GM18909 (cell line): ENCODE measurements around the gene GRK3.
"Not testable (repeated sequence)": the region's sequence is repeated elsewhere in the genome, so short reads cannot be mapped to it uniquely, and the experiment has no call there.

ENCODE experiments used
- ATAC-seq: cut with Tn5 transposase; IDR thresholded peaks from one replicate; pipeline ENCODE4 v1.9.1; 2021; ENCODE audit warnings: mild to moderate bottlenecking; ENCODE audit not compliant: unreplicated experiment, poor library complexity

Gene GRK3

DNA sequence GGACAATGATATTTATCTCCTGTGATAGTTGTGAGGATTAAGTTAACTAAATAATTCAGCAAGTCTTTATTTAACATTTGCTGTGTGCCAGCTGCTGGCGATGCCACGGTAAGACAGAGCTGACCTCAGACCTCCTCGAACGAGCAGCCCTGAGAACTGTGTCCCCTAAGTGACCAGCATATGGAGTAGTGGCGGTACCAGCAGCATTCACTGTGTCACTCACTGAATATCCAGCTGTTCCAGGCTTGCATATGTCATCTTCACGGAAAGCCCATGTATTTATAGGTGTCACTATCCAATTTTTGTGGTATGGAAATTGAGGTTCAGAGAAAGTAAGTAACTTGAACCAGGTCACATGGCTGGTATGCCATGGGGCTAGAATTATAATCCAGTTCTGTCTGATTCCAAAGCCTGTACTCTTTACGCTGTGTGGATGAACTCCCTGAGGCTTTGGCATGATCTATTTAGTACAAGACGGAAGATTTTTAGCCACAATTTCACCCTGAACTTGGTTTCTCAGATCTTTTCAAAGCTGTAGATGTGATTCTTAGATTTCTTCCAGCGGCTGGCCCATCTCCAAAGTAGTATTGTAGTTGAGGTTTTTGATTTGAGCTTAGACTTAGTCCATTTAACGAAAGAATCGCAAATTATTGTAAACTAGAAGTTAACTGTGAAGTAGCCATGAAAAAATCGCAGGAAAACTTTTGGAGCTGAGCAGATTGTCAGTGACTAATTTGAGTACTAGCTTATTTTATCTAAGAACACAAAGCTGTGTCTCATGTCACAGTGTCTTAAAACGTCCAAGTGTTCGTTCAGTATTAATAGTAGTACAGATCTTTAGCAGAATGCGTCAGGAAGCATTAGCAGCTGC is 128.2 kb downstream of the GRK3 start:
- no peak for ATAC-seq

DNA sequence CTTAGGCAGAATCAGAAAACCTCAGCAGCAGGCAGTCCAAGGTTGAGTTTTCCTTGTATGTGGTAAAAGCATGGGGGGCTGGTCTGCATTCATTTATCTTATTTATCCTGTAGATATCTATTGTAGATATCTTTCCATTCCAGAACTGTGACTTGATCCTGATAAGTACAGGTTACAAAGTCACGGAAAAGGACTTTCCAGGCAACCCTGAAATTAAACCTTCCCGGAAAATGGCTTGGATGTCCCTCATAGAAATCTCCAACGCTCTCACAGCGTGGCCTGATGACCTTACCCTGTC is 128.7 kb downstream of the GRK3 start:
- no peak for ATAC-seq

DNA sequence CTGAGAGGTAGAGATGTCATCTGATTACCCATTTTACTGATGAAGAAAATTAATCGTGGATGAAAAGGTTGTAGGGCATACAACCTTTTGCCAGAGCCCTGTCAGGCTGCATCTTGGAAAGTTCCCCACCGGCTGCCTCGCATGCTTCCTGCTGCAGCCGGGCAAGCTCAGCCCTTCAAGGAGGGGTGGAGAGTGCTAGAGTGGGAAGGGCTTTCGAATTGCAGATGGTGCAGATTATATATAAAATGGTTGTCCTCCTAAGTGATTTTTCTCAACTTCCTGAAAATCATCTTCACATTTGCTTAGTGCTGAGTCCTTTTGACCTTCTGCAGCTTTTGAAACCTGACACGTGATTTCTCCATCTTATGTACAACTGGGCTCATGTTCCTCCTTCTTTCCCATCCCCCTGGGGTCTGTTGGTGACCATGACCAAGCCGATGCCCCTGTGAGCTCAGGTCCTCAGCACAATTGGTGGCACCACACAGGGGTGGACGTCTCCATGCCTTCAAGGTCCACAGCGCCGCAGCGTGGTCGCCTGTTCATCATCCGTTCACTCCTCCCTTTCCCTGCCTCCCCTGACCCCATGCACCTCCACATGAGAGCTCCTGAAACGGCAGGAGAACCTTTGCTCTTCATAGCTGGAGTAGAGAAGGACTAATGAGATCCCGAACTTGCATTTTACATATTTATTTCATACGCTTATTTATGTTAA is 129.9 kb downstream of the GRK3 start:
- no peak for ATAC-seq

DNA sequence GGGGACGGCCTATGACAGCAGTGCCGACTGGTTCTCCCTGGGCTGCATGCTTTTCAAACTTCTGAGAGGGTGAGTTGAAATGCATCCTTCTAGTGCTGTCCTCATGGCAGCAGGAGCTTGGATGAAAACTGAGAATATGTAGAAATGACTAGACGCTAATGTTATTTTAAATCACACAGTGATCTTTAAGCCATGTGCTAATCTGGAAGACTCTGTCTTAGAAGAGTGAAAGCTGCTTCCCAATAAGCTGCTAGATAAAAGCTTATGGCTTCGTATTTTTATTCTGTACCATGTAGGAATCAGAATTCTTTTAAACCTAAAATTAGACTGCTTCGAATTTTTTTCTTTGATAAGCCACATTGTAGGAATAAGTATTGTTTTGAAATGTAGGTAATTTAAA is 130.7 kb downstream of the GRK3 start:
- no peak for ATAC-seq

DNA sequence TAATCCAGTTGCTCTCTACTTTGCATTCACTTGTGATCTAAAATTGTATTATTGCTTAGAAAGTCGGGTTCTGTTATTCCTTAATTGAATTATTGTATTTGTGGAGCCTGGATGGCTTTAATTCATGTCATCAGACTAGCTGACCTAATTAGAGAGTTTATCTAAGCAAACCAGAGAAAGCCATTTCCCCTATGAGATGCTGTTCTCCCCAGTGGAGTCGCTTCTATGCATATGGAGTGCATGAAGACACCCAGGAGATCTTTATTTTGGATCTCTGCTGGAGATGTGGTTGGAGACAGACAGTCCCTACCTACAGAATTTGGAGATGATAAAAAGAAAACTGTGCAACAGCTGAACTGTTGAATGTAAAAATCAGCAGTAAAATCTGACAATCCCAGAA is 132.3 kb downstream of the GRK3 start:
- no peak for ATAC-seq

DNA sequence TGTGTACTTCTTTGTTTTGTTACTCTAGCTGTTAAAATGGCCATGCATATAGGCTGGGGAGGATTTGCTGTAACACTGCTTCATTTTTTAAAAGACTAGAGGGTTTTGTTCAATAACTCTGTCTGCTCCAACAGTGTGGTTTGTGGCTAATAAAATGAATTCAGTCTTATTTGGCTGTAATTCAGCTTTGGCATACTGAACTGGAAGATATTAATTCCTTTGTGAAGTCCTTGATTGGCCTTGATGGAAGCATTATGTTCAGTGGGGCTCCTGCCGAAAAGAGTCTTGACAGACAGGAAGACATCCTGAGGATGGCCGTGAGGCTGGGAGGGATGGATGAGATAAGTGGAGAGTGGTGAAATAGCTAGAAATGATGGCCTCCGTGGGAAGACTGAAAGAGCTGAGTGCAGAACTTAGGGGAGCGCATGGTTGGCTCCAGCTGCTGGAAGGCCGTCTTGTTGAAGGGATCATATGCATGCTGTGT is 132.7 kb downstream of the GRK3 start:
- no peak for ATAC-seq

DNA sequence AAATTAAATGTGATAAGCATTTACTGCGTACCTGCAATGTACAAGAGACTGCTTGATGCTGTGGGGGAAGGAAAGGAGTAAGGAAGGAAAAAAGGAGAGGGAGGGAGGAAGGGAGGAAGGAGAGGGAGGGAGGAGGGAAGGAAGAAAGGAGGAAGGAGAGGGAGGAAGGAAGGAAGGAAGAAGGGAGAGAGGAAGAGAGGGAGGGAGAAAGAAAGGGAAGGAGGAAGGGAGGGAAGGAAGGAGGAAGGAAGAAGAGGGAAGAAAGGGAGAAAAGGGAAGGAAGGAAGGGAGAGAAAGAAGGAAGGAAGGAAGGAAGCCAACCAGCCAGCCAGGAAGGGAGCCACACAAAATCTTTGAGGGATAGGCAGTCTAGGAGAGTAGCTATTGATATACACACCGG is 133.5 kb downstream of the GRK3 start:
- ATAC-seq: no peak

DNA sequence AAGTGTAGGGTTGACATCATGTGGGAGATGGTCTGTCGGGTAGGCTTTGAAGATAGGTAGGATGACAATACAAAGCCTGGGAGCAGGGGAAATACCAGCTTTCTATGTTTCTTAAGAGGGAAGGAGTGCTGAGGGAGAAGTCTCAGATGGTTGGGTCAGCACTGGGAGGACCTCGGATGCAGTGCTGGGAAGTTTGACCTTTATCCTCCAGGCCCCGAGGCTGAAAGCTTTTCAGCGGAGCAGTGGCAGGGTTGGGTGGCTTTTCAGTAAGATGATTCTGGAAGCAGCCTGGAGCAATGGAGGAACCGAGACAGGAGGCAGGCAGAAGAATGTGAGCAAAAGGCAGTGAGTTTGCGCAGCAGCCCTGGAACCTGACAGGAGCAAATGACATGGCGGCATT is 134.0 kb downstream of the GRK3 start:
- no peak for ATAC-seq

DNA sequence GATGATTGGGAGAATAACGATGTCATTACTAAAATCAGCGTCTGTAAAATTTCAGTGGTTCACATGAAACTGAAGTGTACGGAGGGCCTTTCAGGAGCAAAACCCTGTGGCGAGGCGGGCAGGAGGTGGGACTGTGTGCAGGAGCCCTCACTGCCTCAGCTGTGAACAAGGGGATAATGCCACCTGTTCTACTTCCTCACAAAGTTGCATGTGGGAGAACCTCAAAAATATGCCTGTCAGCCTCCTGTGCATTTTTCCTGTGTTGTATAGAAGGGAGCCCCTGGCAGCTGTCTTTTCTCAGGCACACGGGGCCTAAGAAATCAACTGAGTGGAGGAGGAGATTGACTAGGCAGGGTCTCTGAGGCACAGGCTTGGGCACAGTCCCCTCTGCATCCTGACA is 134.5 kb downstream of the GRK3 start:
- ATAC-seq: no peak

DNA sequence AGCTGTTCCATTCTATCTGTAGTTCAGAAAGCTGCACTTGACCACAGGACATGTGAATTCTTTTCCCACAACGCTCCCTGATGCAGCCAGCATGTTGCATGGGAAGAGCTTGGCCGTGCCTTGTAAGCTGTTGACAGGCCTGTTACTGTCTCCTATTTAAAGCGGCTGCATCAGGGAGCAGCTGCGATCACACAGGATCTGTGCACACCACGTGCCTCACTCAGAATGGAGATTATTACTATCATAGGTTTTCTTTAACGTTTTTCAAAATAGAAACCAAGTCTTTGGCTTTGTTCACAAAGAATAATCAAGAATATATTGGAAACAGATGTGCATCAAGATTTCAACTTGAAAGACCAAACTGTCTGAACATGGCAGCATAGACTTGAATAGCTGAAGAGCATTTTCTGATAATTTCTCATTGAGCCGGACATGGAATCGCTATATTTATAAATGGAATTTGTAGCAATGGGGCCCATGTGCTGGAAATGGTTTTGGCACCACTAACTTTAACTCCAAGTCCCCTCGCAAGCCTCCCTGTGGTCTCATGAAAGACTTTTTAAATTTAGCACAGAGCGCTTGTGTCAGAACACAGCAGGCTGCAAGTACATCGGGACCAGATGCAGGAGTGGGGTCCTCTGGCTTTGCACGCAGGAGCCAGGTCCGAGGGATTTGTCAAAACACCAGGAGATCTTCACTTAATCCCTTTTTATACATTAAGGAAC is 136.7 kb downstream of the GRK3 start:
- no peak for ATAC-seq

DNA sequence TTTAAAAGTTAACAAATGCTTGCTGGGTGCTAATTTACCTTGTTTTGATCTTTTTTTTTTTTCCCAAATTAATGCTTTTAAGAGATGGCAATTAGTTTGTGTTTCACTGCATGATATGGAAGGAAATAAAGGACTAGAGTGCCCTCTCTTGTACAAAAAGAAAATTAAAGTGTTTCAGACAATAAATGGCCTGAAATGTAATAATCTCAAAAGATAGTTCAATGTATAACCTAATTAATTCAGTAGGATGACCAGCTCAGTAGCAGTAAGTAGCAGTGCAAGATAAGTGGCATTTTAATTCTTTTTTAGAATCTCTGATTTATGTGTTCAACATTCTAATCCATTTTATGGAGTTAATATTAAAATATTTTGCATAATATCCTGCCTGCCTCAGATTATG is 137.6 kb downstream of the GRK3 start:
- no peak for ATAC-seq

DNA sequence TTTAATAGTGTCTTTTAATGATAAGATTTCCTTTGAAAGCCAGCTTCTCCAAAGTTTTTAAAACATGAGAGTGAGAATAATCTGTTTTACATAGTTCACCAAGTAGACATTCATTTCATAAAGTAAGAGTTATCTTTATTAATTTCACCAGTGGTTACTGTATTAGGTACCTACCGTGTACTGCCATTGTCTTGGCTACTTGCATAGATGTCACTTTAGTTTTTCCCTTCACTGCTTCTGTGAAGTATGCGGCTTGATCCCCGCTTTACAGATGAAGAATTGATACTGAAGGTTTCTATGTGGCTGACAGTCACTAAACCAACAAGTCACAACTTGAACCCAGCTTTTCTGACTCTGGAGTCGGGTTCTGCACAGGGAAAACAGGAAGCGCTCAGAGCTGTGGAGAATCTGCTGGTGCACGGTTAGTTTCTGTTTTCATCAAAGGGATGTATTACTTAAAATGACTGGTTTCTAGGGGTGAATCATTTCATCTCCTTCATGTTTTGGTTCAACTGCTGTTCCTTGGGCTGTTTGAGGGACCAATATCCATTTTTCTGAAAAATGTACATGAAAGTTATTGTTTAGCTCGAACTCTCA is 138.2 kb downstream of the GRK3 start:
- ATAC-seq: no peak

DNA sequence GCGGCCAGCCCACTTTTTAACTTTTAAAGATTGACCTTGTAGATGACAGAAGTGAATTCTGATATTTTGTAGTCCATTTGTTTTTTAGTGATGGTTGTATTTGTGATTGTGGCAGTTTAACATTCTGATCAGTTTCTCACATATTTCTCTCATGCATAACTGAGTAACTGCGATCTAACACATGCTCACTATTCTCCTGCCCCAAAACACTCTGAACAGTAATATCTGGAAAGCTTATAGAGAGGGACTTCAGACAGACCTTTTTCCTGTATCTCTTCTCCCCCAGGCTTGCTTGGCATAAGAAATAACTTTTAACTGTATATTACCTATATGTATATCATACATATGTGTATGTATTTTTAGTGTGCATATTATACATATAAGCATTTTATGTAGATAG is 140.2 kb downstream of the GRK3 start:
- ATAC-seq: no peak

DNA sequence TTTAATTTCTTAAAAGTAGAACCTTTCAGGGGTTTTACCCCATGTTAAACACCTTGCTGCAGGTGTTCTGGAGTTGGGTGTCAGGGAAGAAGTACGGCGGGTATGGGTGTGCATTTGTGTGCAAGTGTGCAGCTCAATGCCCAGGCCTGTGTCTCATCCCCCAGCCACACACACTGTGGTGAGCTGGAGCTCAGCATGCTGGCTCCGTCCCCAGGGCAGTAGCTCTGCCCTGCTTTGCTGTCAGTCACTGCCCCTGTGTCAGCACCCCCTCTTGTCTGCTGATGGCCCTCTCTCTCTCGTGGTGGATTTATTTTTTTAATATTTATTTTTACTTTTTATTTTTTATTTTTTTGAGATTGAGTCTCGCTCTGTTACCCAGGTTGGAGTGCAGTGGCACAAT is 141.7 kb downstream of the GRK3 start:
- ATAC-seq: no peak

DNA sequence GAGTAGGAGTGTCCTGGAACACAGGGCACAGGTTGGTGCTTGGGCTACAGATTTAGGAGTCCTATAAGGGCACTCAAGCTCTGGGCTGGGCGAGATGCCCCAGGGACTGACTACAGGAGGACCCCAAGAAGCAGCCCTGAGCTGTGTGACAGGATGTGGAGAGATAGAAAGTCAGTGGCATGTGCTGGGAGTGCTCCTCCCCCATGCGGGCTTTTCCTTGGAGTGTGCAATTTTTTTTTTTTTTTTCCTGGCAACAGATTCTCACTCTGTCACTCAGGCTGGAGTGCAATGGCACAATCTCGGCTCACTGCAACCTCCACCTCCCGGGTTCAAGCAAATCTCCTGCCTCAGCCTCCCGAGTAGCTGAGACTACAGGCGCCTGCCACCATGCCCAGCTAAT is 144.0 kb downstream of the GRK3 start:
- not testable (repeated sequence) for ATAC-seq

DNA sequence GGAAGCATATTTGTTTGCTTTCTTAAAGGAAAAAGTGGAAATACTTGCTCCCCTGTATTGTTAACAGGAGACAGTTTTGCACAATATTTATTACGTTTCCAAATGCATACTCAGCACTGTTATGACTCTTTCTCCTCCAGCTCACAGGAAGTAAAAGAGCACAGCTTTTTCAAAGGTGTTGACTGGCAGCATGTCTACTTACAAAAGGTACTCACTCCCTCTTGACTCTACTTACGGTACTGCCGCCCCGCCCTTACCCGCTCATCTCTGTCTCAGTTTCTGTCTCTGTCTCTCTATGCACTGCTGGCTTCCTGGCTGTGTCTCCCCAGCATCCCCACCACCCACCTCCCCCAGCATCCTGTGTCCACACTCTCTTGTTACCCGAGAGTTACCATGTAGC is 145.3 kb downstream of the GRK3 start:
- no peak for ATAC-seq

DNA sequence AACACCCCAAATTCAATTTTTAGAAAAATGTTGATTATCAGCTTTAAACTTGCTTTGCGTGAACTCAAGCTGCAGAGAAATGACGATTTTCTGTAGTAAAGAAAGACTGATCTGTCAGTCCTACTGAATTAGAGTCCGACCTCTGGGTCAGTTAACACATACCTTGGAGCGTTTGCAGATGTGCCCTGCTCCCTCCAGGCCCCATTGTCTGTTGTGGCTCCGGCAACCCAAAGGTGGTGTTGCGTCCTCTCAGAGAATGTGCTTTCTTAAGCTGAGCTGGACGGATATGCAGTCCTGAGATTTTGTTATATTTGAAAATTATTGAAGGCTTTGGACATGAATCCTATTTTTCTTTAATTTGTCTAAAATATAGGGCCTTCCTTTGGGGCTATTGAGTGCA is 146.0 kb downstream of the GRK3 start:
- ATAC-seq: no peak

DNA sequence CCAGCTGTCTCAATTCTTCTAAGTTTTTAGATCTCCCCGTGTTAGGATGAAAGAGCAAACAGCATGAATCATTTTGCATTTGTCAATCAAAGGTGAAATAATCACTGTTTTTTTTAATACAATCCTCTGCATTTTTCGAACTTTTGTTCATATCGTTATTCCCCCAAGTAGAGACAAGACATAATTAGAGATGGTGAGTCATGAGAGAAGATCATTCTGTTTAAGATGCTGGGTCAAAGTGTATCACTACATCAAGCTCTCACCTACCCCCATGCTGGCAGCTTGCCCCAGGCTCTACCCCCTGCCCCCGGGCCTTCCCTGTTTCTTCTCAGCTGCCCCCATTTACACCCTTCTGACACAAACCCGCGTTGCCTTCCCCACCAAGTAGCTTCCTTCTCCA is 147.0 kb downstream of the GRK3 start:
- ATAC-seq: no peak

DNA sequence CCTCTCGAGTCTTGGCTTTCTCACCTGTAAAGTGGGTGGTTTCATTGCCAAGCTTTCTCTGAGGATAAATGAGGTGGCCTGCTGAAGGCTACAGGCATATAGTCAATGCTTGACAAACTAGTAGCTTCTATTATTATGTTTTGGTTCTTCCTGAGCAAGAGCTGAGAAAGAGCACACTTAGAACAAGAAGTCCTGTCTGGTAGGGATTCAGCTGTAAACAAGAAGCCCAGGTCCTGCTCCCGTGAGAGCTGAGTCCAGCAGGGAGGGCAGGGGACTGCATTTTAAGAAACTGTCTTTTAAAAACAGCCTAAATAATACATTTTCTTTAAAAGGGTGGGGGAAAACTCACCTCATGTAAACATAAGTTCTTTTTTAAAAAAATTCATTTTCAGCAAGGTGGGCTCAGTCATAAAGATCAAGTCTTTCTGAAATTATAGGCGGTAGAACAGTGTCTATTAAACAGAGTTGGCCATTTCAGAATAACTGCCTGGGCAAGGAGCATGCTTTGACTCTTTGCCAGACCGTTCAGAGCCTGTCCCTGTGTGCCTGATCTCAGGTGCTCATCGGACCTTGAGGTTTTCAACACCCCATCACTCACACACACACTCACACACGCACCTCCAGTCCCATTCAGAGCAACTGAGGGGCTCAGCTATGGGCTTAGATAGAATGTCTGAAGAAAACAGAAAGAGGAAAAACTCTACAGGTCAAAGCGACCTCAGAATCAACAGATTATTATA is 148.4 kb downstream of the GRK3 start:
- ATAC-seq: no peak

DNA sequence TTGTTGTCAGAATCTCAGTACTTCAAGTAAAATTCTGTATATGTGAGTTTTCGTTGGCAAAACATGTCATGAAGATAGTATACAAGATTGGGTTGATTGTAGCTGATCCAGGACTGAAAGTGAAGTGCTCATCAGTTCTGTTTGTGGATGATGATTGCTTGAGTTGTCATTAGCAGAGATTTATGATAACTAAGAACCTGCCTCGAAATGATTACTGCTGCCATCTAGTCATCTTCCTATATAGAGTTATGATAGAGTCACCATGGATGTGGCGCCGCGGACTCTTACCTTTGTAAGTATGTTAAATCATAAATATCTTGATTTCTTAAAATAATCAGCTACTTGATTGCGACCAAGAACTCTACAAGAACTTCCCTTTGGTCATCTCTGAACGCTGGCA is 149.6 kb downstream of the GRK3 start:
- ATAC-seq: no peak
